Natural killer cell (primary cell): Measurements from ENCODE around the gene RPS19BP1. TPM values are rescaled to one million over a fixed set of nuclear protein-coding genes. Genes with fewer than 3 reads are reported as not detected.

Experiments
- ATAC-seq, 3 donors: fragments of 150-1000 bp in 2 of 3; fragments of 200-7000 bp in 1 of 3; cut with Tn5 transposase; 1 replicate in 1 of 3; 2 replicates in 2 of 3; pipeline ENCODE4 v1.10.0; 2021; ENCODE audit warnings: mild to moderate bottlenecking in 2 of 3, moderate library complexity in 2 of 3
- DNase-seq, 2 donors: peaks; one replicate each; pipeline versions ENCODE4 v3.0.0 to v3.0.0-alpha.2; 2013 to 2021; ENCODE audit warnings: mixed read lengths in 1 of 2
- H3K27ac ChIP-seq: one replicate; pipeline ENCODE4 v1.5.1; 2013; ENCODE audit warnings: mild to moderate bottlenecking, low read length
- H3K27me3 ChIP-seq: one replicate; pipeline ENCODE4 v1.6.1; 2013; ENCODE audit warnings: low read length; ENCODE audit not compliant: control insufficient read depth, insufficient read depth
- H3K36me3 ChIP-seq: one replicate; pipeline ENCODE4 v1.6.1; 2013; ENCODE audit warnings: low read length; ENCODE audit not compliant: control insufficient read depth, insufficient read depth
- H3K4me1 ChIP-seq: one replicate; pipeline ENCODE4 v1.6.1; 2013; ENCODE audit warnings: low read length; ENCODE audit not compliant: control insufficient read depth, insufficient read depth
- H3K4me3 ChIP-seq: one replicate; pipeline ENCODE4 v1.5.1; 2013; ENCODE audit warnings: low read length
- H3K9me3 ChIP-seq: one replicate; pipeline ENCODE4 v1.6.1; 2013; ENCODE audit warnings: low read length; ENCODE audit not compliant: control insufficient read depth, insufficient read depth
- H3K27ac Mint-ChIP-seq, 2 donors: one replicate each; pipeline ENCODE4 v1.8.0; 2022; ENCODE audit warnings: mild to moderate bottlenecking in 2 of 2, mixed read lengths in 2 of 2, moderate library complexity in 1 of 2
- H3K27me3 Mint-ChIP-seq, 2 donors: one replicate each; pipeline ENCODE4 v1.8.0; 2022; ENCODE audit warnings: low read depth in 2 of 2, mixed read lengths in 2 of 2
- H3K36me3 Mint-ChIP-seq: one replicate; pipeline ENCODE4 v1.8.0; 2022; ENCODE audit warnings: mixed read lengths
- H3K4me1 Mint-ChIP-seq, 2 donors: one replicate each; pipeline ENCODE4 v1.8.0; 2022; ENCODE audit warnings: mixed read lengths in 2 of 2
- H3K4me3 Mint-ChIP-seq: one replicate; pipeline ENCODE4 v1.8.0; 2022; ENCODE audit warnings: mild to moderate bottlenecking, moderate library complexity, mixed read lengths
- H3K9me3 Mint-ChIP-seq, 2 donors: one replicate each; pipeline ENCODE4 v1.8.0; 2022; ENCODE audit warnings: mixed read lengths in 2 of 2
- WGBS: methylation state at CpG from one replicate; pipeline ENCODE4 v1.1.7; 2013; ENCODE audit warnings: missing lambda C conversion rate; ENCODE audit not compliant: insufficient coverage; 5-methylcytosine and 5-hydroxymethylcytosine counted together
- intact Hi-C: fragments of 100-400 bp; cut with micrococcal nuclease; formaldehyde crosslinking; loops from one replicate; pipeline ENCODE4 v1.14.2; 2022
- total RNA-seq, 4 donors: library from RNA; stranded (reverse); fragments of 120-200 nt in 1 of 4; gene quantifications; one replicate each; pipeline versions ENCODE4 v1.2.3 to v1.2.4, GENCODE V29; 2013 to 2022
- TF ChIP-seq, protein P1 (sequence below): fragments of 200-600 bp; IDR thresholded peaks from one replicate; pipeline ENCODE4 v1.8.0; 2022; ENCODE audit warnings: antibody characterized with exemption

Gene RPS19BP1
- total RNA-seq, 3 donors from 2014 or later (not counting 1 experiment from before 2014, with no cell fraction given): 56.7 to 66.5 (median 61.3) TPM

GRCh38 chr22:39514373-39514973 is 18.1 kb downstream of the RPS19BP1 start:
- intact Hi-C loops: no loop called here
- Mint-ChIP-seq H3K4me3 (no peak overlapping the region), H3K9me3 (no peaks in the 10 kb centered on the region), H3K4me1 (peaks cover 4 to 19% of the 10 kb centered on the region in 2 donors), H3K36me3 (peaks cover 8% of the 10 kb centered on the region), H3K27me3 (no peaks in the 10 kb centered on the region), H3K27ac (no peak overlapping the region)
- Histone ChIP-seq H3K9me3 (no peaks in the 10 kb centered on the region), H3K36me3 (peaks cover 55% of the 10 kb centered on the region), H3K4me3 (no peak overlapping the region), H3K27ac (no peak overlapping the region), H3K27me3 (no peaks in the 10 kb centered on the region), H3K4me1 (peaks cover 7% of the 10 kb centered on the region)
- TF ChIP-seq, protein P1, sequence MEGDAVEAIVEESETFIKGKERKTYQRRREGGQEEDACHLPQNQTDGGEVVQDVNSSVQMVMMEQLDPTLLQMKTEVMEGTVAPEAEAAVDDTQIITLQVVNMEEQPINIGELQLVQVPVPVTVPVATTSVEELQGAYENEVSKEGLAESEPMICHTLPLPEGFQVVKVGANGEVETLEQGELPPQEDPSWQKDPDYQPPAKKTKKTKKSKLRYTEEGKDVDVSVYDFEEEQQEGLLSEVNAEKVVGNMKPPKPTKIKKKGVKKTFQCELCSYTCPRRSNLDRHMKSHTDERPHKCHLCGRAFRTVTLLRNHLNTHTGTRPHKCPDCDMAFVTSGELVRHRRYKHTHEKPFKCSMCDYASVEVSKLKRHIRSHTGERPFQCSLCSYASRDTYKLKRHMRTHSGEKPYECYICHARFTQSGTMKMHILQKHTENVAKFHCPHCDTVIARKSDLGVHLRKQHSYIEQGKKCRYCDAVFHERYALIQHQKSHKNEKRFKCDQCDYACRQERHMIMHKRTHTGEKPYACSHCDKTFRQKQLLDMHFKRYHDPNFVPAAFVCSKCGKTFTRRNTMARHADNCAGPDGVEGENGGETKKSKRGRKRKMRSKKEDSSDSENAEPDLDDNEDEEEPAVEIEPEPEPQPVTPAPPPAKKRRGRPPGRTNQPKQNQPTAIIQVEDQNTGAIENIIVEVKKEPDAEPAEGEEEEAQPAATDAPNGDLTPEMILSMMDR: peak; percentile 58
- peak; percentile 48 to 65 for DNase-seq
- WGBS: 60% methylated on average over 7 of the region's 8 CpGs
- ATAC-seq: peak; percentile 41 to 61 (median 52)

DNA sequence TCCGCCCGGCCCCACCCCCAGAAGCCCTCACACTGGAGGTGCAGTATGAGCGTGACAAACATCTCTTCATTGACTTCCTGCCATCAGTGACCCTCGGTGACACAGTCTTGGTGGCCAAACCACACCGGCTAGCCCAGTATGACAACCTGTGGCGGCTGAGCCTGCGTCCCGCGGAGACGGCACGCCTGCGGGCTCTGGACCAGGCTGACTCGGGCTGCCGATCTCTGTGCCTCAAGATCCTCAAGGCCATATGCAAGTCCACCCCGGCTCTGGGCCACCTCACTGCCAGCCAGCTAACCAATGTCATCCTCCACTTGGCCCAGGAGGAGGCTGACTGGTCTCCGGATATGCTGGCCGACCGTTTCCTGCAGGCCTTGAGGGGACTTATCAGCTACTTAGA is 18.8 kb downstream of the RPS19BP1 start:
- Histone ChIP-seq H3K36me3 (peaks cover 61% of the 10 kb centered on the region), H3K27me3 (no peaks in the 10 kb centered on the region), H3K9me3 (no peaks in the 10 kb centered on the region), H3K27ac (no peak overlapping the region), H3K4me1 (peaks cover under 1% of the 10 kb centered on the region), H3K4me3 (no peak overlapping the region)
- intact Hi-C loops: no loop called here
- Mint-ChIP-seq H3K9me3 (no peaks in the 10 kb centered on the region), H3K4me3 (no peak overlapping the region), H3K27ac (no peak overlapping the region), H3K27me3 (no peaks in the 10 kb centered on the region), H3K4me1 (peaks cover 5 to 19% of the 10 kb centered on the region in 2 donors), H3K36me3 (peaks cover 8% of the 10 kb centered on the region)
- no peak for ATAC-seq
- TF ChIP-seq, protein P1: no peak
- WGBS: 95% methylated on average over 18 of the region's 18 CpGs
- no peak for DNase-seq

DNA sequence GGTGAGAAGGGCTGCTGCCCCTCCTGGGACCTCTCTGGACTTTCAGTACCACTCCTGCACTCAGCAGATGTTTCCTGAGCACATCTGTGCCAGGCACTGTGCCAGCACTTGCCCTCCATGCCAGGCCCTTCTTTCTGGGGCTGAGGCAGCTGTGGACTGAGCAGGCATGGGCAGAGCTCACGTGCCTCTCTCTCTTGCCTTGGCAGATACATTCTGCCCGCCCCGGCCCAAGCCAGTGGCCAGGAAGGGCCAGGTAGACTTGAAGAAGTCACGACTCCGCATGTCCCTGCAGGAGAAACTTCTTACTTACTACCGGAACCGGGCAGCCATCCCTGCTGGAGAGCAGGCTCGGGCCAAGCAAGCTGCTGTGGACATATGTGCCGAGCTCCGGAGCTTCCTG is 20.5 kb downstream of the RPS19BP1 start:
- H3K9me3 ChIP-seq: no peaks in the 10 kb centered on the region
- H3K4me3 Mint-ChIP-seq: no peak overlapping the region
- peaks cover 8% of the 10 kb centered on the region for H3K36me3 Mint-ChIP-seq
- H3K27ac Mint-ChIP-seq: no peak overlapping the region
- H3K27ac ChIP-seq: no peak overlapping the region
- H3K4me3 ChIP-seq: no peak overlapping the region
- peaks cover 12 to 28% of the 10 kb centered on the region in 2 donors for H3K4me1 Mint-ChIP-seq
- peaks cover 72% of the 10 kb centered on the region for H3K36me3 ChIP-seq
- TF ChIP-seq, protein P1: no peak
- H3K27me3 ChIP-seq: no peaks in the 10 kb centered on the region
- no peak for DNase-seq
- no peaks in the 10 kb centered on the region for H3K4me1 ChIP-seq
- 97% methylated on average over 10 of the region's 10 CpGs for WGBS
- intact Hi-C loops: no loop called here
- ATAC-seq: no peak
- no peaks in the 10 kb centered on the region for H3K27me3 Mint-ChIP-seq
- H3K9me3 Mint-ChIP-seq: no peaks in the 10 kb centered on the region

DNA sequence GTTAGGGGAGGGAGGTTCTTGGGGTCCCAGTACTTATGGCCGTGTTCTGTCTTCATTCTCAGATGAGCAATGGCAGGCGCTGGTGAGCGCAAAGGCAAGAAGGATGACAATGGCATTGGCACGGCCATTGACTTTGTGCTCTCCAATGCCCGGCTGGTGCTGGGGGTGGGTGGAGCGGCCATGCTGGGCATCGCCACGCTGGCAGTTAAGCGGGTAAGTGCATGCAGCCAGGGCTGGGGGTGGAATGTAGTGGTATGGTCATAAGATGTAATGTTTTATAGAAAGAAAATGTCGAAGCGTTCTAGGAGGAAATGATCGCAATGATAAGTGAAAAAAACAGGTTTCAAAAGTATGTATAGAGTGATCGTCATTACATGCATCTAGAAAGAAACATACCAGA is 21.3 kb downstream of the RPS19BP1 start:
- Mint-ChIP-seq H3K9me3 (no peaks in the 10 kb centered on the region), H3K27ac (no peak overlapping the region), H3K4me1 (peaks cover 12 to 35% of the 10 kb centered on the region in 2 donors), H3K36me3 (peaks cover 8% of the 10 kb centered on the region), H3K4me3 (no peak overlapping the region), H3K27me3 (no peaks in the 10 kb centered on the region)
- Histone ChIP-seq H3K27me3 (no peaks in the 10 kb centered on the region), H3K4me1 (no peaks in the 10 kb centered on the region), H3K4me3 (no peak overlapping the region), H3K9me3 (no peaks in the 10 kb centered on the region), H3K27ac (no peak overlapping the region), H3K36me3 (peaks cover 79% of the 10 kb centered on the region)
- intact Hi-C loops: no loop called here
- TF ChIP-seq, protein P1: no peak
- no peak for DNase-seq
- ATAC-seq: no peak
- 97% methylated on average over 12 of the region's 13 CpGs for WGBS
